Hematopoietic multipotent progenitor cell treated with erythropoietin and hydrocortisone succinate and interleukin-3 and kit ligand, for 6 days (in vitro differentiated cells): ENCODE measurements around the gene ARID1B.
A peak's percentile ranks its signal among the peaks of the same experiment; 100 is the strongest.
"Not testable (repeated sequence)": the region's sequence is repeated elsewhere in the genome, so short reads cannot be mapped to it uniquely, and the experiment has no call there.

Experiments used
- DNase-seq: peaks from one replicate; pipeline ENCODE4 v3.0.0-alpha.2; 2015

The ARID1B gene

DNA sequence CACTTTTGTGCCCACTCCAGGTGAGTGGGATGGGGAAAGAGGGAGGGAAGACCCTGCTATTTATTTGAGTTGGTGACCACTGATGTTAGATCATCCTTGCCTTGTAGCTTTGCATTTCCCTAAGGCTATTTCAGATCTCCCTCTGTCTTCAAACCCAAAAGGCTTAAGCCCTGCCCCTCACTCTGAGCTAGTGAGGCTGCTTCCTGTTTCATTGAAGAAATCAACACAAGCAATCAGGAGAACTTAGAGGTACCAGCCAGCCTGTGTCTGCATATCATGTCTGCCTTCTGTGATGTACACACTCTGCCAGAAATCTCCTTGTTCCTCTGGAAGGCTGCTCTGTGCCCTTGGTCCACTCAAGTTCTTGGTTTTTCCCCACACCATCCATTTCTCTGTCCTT lies 135.3 kb downstream of the ARID1B start:
- peak; percentile 69 for DNase-seq

GRCh38 chr6:156914181-156914580 lies 137.0 kb downstream of the ARID1B start:
- DNase-seq, result no peak

DNA sequence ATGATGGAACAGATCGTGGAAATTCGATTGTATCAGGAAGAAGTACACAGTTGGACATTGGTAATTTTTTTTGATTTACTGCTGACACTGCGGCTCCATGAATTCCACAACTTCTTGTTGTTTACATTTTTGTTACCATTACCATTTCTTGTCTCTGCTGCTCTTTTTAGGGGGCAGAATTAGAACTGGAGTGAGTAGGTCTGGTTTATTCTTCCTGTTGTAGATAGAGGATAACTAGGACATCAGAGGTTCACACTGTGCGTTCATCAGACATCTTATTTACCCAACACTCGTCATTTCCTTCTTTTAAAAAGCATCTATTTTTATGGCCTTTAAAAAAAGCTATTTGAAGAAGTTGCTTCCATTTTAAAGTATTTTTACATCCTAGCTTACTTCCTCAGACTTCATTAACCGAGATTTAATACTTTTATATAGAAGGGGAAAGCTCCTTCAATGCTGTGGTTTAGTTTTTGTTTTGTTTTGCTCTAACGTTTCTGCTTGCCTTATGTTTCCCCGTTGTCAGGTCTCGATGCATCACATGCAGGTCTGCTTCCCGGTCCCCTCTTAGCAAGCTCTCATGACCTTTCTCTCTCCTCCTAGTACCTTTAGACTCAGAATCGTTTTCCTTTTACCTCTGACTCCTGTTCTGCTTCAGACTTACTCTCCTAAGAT lies 139.1 kb downstream of the ARID1B start:
- no peak for DNase-seq

GRCh38 chr6:156917213-156917612 lies 140.0 kb downstream of the ARID1B start:
- no peak for DNase-seq

DNA sequence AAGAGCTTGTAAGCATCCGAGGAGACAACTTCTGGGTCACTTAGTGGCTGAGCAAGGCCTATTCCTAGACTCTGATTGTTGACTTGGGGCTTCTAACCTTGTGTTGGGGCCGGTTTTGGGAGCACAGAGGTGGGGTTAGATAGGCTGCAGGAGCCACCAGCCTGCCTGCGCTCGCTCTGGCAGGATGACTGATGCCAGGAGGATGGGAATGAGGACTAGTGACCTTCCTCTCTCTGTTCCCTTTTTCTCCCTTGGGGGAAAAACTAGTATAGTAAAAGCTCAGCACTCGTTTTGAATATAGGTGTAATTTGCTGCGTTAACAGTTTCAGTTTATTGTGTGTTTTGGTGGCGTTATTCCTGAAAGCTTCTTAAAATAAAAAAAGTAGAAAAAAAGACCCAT lies 141.5 kb downstream of the ARID1B start:
- no peak for DNase-seq

- no peak for DNase-seq
Observed at GRCh38 chr6:156919370-156919769, 142.2 kb downstream of the ARID1B start.

GRCh38 chr6:156919814-156920369 lies 142.7 kb downstream of the ARID1B start:
- DNase-seq, result no peak

DNA sequence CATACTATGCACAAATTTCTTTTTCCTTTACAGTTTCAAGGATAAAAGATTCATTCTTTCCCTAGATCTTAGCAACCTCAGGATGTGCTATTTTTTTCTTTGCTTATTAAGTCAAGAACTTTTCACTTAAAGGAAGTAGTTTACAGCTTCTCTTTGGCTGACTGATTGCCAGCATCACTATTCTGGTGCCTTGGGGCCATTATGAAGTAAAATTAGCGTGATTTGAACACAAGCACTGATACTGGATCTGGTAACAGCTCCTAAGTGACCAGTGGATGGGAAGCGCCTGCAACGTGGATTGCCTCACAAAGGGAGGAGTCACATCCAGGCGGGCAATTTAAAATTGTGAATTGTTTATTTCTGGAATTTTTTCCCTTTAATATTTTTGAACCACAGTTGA lies 147.1 kb downstream of the ARID1B start:
- no peak for DNase-seq

DNA sequence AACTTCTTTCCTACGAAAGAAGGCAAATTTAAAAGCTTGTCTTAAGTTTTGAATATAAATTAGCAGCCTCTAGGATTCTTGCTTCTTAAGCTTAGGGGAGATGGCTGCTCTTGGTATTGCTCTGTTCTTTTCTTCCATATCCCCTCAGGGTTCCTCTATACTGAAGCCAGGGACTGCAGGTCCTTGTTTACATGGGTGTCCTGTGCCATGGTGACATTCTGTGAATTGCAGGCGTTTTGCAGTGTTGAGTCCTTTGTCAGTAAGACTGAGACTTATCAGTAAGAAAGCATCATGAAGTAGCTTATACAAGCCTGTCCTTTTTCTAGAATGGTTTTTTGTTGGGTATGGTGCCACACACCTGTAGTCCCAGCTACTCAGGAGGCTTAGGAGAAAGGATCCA lies 147.8 kb downstream of the ARID1B start:
- DNase-seq, result no peak

- DNase-seq, result no peak
Observed at GRCh38 chr6:156925718-156926607, 148.8 kb downstream of the ARID1B start.

DNA sequence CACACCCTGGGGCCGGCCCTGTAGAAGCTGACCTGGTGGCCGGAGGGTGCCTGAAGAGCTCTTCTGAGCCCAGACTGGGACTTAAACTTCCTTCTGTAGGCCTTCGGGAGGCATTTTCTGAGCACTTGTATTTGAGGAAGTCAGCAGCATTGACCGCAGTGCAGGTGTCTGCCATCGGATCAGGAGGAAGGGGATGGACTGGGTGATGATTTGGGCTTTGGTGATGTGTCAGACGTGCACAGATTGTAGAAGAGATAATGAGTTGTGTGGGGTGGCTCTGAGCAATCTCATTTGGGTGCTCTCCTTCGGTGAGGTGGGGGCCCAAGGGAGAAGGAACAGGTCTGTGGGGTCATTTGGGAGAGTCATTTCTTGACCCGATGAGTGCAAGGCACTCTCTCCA lies 150.9 kb downstream of the ARID1B start:
- DNase-seq, result no peak

DNA sequence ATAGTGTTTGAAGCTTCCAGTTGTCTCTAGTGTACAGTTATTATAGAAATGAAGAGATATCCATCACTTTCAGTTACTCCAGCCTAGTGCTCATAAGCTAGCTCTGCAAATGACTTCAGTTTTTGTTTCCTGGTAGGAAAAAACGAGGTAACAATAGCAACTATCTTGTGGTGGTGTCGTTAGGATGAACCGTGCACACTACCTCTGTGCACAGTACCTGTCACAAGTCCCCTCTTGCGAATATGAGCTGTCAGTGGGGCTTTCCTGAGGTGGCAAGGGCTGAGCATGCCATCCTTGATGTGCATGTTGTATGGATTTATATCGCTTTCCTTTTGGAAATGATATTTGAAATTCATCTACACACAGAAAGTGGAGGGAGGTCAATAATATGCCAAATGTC lies 151.8 kb downstream of the ARID1B start:
- DNase-seq, result no peak

DNA sequence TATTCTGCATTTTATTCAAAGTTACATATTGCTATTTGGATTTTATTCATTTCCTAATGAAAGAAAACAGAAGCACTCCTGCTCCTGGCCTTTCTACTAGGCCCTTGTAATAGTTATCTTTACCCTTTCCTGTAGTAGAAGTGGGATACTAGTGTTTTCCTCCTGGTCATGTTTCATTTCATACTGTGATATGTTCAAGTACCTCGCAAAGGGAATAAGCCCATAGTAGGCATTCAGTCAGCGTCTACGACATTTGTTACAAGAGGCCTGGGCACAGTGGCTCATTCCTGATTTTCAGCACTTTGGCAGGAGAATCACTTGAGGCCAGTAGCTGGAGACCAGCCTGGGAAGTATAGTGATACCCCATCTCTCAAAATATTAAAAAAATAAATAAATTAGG lies 154.1 kb downstream of the ARID1B start:
- DNase-seq, result no peak

DNA sequence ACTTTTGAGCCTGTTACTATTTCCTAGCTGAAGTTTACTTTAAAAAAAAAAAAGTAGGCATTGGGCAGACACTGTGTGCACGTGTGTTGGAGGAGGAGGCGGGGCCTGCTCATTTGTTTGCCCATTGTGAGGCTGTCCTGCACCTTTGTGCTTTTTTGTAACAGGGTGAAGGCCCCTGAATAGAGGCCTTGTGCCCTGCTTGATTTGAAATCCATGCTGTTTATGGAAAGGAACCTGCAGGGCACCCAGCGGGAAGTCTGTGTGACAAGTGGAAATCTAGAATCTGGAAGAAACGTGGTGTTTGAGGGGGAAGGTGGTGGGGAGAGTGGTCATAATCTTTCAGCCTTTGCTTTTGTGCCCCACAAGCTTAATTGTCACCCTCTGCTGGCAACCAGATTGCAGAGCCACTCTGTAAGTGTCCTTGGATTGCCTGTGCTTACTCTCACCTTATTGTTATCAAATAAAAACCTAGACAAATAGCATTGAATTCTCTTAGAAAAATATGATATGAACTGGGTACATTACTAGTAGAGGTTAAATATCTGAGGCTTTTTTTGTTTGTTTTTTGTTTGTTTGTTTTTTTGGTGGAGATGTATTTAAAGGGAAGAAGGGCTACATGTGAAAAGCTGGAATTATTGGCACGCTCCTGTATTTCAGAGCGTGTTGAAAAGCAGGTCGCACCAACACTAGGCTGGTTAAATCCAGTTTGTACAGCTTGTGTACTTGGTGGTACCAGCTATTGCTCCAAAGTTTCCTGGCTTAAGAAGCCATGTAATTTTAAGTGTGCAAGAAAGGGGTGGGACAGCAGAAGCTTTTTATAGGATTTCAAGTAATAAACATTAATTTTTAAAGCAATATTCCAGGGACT lies 156.3 kb downstream of the ARID1B start:
- peak; percentile 67 for DNase-seq

GRCh38 chr6:156934069-156934460 lies 156.9 kb downstream of the ARID1B start:
- no peak for DNase-seq

DNA sequence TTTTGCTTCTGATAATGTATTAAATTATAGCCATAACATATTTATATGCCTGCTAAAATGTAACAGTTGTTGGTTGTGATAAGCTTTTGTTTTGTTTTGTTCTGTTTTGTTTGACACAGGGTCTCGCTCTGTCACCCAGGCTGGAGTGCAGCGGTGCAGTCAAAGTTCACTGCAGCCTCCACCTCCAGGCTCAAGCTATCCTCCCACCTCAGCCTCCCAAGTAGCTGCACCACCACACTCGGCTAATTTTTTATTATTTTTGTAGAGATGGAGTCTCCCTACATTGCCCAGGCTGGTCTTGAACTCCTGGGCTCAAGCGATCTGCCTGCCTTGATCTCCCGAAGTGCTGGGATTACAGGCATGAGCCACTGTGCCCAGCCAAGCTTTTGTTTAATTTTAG lies 157.8 kb downstream of the ARID1B start:
- DNase-seq, result no peak

GRCh38 chr6:156938143-156938542 lies 161.0 kb downstream of the ARID1B start:
- no peak for DNase-seq

- no peak for DNase-seq
Observed at GRCh38 chr6:156940221-156940620, 163.0 kb downstream of the ARID1B start.

DNA sequence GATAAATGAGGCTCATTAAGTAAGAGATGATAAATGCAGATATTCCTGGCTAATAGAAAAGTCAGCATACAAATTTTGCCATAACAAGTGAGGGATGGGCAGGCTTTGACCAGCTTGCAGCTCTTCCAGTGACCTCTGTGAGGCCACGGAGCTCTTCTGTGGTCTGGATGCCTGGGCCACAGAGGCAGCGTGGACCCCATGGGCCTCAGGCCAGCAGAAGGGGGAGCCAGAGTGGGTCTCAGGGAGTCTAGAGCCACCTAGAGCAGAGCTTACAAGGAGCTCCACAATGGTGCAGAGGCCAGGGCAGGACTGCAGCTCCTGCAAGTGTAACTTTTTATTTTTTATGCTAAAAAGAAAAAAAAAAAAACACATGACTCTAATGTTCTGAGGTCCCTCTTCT lies 165.1 kb downstream of the ARID1B start:
- DNase-seq, result no peak

DNA sequence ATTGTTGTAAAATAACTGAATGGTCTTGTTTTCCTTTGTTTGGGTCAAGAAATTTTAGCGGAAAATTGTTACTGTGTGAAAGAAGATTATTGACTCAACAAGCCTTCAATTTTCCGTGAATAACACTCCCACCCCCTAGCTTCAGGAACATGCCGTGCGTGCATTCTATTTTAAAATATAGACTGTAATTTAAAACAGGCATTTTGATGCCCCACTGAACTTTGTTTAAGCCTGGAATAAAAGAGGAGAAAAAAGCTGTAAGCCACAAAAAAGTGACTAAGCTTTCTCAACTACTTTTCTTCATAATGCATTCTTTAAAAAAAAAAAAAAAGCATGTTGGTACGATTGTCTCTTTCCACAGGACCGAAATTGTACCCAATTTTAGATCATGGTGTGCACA lies 166.0 kb downstream of the ARID1B start:
- no peak for DNase-seq

- no peak for DNase-seq
Observed at GRCh38 chr6:156943816-156944215, 166.6 kb downstream of the ARID1B start.

DNA sequence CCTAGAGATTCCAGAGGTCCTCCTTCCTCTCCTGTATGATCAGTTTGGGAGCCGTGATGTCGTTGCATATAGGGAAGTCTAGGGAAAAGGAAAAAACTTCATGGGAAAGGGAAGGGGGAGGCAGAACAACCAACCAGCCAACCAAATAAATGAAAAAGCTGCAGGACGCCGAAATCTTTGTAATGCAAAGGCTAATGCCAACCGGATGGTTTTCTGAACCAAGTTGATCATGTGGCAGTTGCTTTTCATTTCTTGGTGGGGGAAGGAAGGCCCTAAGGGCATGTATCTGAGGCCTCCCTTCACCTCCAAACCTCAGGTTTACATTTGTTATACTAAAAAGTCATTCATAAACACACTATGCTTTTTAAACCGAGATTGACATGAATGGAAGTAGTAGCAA lies 167.2 kb downstream of the ARID1B start:
- no peak for DNase-seq

- DNase-seq, result not testable (repeated sequence)
Observed at GRCh38 chr6:156945789-156946172, 168.6 kb downstream of the ARID1B start.
